Measurements from ENCODE around the gene ADSL.
A peak's percentile ranks its signal among the peaks of the same experiment; 100 is the strongest.

ADSL gene

GRCh38 chr22:40422558-40423309, 76.4 kb downstream of the ADSL start:
- DNase-seq (ENCODE audit: low read depth) = no peak
- no peak for TF ChIP-seq CTCF (conservative IDR thresholded peaks at IDR 0.05; ENCODE audit: low read length)
- H3K4me3 ChIP-seq (ENCODE audit: low read length) = no peak overlapping the region

GRCh38 chr22:40423310-40423688, 77.0 kb downstream of the ADSL start:
- TF ChIP-seq CTCF (conservative IDR thresholded peaks at IDR 0.05; ENCODE audit: low read length) = no peak
- no peak overlapping the region for H3K4me3 ChIP-seq (ENCODE audit: low read length)
- peak; percentile 21 for DNase-seq (ENCODE audit: low read depth)

- no peak overlapping the region for H3K4me3 ChIP-seq (ENCODE audit: low read length)
- no peak for TF ChIP-seq CTCF (conservative IDR thresholded peaks at IDR 0.05; ENCODE audit: low read length)
- no peak for DNase-seq (ENCODE audit: low read depth)
Measured at GRCh38 chr22:40423882-40424640, 77.8 kb downstream of the ADSL start.

GRCh38 chr22:40425082-40425481, 78.8 kb downstream of the ADSL start:
- H3K4me3 ChIP-seq (ENCODE audit: low read length) = no peak overlapping the region
- no peak for TF ChIP-seq CTCF (conservative IDR thresholded peaks at IDR 0.05; ENCODE audit: low read length)
- DNase-seq (ENCODE audit: low read depth) = no peak

GRCh38 chr22:40426594-40427333, 80.5 kb downstream of the ADSL start:
- TF ChIP-seq CTCF (conservative IDR thresholded peaks at IDR 0.05; ENCODE audit: low read length) = no peak
- H3K4me3 ChIP-seq (ENCODE audit: low read length) = no peak overlapping the region
- peak; percentile 57 for DNase-seq (ENCODE audit: low read depth)

GRCh38 chr22:40428796-40429195, 82.5 kb downstream of the ADSL start:
- no peak for TF ChIP-seq CTCF (conservative IDR thresholded peaks at IDR 0.05; ENCODE audit: low read length)
- DNase-seq (ENCODE audit: low read depth) = no peak
- H3K4me3 ChIP-seq (ENCODE audit: low read length) = no peak overlapping the region

Measured in AG10803 (cell line).